EH (cell line): ENCODE measurements around the gene B9D1.

Source experiments
- DNase-seq: peaks from one replicate; pipeline ENCODE4 v3.0.0-alpha.2; 2015; ENCODE audit warnings: low read depth

B9D1 gene, protein sequence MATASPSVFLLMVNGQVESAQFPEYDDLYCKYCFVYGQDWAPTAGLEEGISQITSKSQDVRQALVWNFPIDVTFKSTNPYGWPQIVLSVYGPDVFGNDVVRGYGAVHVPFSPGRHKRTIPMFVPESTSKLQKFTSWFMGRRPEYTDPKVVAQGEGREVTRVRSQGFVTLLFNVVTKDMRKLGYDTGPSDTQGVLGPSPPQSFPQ

DNA sequence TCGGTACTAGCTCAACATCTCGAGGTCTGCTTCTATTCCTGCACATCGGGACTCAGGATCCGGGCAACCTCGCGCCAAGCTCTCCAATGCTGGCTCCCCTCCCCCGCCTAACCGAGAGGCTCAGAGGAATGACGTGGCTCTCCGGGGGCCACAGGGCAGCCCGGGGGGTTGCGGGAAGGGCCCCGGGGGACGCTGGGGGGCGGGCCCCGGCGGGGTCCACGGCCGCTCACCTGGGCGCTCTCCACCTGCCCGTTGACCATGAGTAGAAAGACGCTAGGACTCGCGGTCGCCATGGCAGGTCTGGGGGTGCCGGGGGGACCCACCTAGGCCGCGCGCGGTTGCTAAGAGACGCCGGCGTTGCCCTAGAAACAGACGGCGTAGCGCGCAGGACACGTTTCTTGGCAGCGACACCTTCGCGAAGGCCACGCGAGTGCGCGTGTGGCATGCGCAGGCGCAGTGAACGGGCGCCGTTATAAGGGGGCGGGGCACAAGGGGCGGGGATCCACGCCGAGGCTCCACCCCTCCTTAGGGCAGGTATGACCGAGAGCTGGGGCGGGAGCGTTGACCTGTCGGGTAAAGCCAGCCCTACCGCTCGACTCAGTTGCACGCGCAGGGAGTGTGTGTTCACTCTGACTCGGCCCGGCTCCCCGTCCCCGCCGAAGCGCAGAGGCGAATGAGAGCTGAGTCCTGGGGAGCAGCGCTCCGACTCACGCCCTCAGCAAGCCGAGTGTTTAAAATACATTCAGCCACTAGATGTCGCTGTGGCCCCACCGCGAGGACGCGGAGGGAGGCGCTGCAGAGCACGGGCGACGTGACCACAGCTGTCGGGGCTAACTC lies at the start of gene B9D1:
TSS of gene B9D1 (minus strand) at position 447 of the 837 bp plus-strand sequence. CDS start at position 293, 154 bp downstream.
- DNase-seq = peak; percentile 90

- no peak for DNase-seq
These were observed 49.1 kb upstream of the B9D1 start for GRCh38 chr17:19411631-19412030.

GRCh38 chr17:19410875-19411620 lies 48.5 kb upstream of the B9D1 start, which contains the start of gene RNF112:
Gene RNF112 (plus strand): TSS chr17:19411232. CDS start chr17:19411409, 177 bp downstream.
- DNase-seq = peak; percentile 70

- no peak for DNase-seq
These were observed 47.6 kb upstream of the B9D1 start for GRCh38 chr17:19410091-19410490.

GRCh38 chr17:19409509-19409908 lies 47.0 kb upstream of the B9D1 start:
- peak; percentile 81 for DNase-seq

GRCh38 chr17:19409066-19409465 lies 46.5 kb upstream of the B9D1 start:
- DNase-seq = no peak

- DNase-seq = no peak
These were observed 45.8 kb upstream of the B9D1 start for GRCh38 chr17:19408346-19408710.

GRCh38 chr17:19407601-19408345 lies 45.2 kb upstream of the B9D1 start:
- DNase-seq = no peak

- no peak for DNase-seq
These were observed 42.6 kb upstream of the B9D1 start for GRCh38 chr17:19405114-19405513.

DNA sequence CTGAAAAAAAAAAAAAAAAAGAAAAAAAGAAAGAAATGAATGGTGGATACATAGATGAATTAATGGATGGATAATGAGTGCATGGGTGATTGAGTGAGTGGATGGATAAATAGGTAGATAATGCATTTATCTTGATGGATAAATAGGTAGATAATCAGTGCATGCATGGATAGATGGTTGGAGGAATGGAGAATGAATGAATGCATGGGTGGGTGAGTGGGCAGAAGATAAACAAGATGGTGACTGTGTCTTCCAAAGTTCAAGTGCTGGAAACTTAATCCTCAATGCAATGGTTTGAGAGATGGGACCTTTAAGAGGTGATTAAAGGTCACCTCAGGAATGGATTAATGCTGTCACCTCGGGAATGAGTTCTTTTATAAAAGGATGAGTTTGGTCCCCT lies 41.7 kb upstream of the B9D1 start:
- DNase-seq = no peak

- DNase-seq = no peak
These were observed 40.5 kb upstream of the B9D1 start for GRCh38 chr17:19403021-19403420.

DNA sequence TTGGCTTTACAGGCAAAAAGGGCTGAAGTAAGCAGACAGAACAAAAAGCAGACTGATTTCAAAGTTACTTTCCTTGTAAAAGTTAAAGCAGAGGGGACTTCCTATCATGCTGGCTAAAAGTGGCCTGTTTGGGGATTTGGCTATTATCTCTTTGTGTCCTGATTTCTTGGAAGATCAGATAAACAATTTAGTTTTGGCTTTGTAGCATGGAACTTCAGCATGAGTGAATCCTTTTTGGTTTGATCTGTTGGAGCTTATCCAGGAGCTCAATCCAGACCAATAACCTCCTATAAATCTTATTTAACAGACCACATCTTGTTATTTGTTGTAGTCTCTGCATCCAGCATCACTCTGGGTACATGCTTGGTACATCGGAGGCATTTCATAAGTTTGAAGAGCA lies 39.6 kb upstream of the B9D1 start:
- no peak for DNase-seq

DNA sequence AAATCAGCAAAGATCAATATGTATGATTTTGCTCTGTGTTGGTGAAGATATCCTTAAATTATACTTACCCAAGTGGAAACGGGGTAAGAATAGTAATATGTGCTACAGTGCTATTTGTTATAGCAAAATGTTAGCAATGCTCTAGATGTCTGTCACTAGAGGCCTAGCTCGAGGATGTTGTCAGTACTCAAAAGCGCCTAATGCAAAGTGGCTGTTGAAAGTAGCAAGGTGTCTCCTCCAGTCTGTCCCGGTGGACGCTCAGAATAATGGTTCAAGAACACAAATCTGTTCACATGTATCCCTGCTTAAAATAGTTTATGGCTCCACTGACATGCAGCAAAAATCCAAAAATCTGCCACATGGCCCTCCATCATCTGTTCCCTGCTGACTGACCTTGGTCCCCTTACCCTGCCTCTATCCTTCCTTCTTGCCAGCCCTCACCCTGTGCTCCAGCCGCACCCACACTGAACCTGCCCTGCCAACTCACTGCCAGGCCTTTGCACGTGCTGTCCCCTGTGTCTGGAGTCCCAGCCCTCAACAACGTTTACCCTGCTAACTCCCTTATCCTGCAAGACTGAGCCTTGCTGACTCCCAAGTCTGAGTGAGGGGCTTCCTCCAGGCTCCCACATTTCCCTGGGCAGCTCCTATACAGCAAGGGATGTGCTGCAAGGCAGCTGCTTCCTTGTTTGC lies 38.9 kb upstream of the B9D1 start:
- DNase-seq = no peak

GRCh38 chr17:19399750-19400450 lies 37.4 kb upstream of the B9D1 start:
- DNase-seq = no peak

DNA sequence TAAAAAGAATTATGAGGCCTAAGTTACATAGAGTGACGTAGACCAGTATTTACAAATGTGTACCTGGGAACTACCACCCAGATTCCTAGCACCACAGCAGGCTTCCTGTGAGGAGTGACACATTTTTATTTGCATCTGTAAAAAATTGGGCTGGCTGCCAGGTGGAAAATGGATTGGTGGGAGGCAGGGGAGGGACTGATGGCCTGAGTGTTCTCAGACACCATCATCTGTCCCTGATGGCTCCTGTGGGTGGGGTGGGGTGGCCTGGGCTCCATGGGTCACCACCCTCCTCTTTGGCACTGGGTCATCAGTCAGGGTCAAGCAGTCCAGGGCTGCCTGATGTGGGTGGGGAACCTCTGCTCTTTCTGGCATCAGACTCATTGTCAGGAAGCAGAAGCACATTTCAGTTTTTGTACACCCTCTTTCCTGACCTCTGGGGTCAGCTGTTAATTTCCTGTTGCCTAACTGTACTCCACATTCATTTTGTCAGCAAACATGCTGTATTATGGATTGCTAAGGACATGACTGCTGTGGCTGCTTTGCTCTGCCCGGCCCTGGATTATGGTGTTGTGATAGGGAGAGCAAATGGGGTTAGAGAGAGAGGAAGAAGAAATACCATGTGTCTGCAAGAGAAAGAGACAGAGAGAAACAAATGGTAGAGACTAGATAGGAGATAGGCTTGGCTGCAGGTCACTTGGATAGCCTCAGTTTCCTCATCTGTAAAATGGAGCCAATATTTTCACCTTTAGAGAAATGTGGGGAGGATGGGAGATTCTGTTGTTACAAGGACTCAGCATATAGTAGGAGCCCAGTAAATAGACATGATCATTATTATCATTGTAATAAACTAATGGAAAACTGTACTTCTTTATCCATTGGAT lies 36.0 kb upstream of the B9D1 start:
- DNase-seq = peak; percentile 24

DNA sequence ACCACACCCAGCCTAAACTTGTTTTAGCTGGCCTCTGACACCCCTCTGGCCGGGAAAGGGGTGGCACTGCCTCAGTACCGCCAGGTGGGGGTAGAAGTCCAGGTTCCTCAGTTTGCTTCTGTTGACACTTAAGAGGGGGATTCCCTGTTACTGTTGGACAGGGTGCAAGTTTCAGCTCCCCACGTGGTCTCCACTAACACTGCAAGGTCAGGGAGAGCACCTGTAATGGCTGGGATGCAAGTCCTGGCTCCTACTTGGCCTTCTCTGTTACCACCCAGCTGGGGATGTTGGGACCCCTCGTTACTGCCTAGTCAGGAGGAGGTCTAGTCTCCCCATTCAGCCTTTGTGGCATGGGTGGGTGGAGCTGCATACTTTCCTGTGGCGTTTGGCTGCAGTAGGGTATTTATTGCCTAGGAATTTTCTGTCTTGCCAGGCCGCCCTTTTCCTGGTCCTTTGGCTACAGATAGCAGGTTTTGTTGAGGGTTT lies 35.1 kb upstream of the B9D1 start:
- DNase-seq = peak; percentile 6

- no peak for DNase-seq
These were observed 29.8 kb upstream of the B9D1 start for GRCh38 chr17:19392303-19392702.

GRCh38 chr17:19391432-19391831 lies 28.9 kb upstream of the B9D1 start:
- DNase-seq = no peak

GRCh38 chr17:19390951-19391350 lies 28.4 kb upstream of the B9D1 start:
- DNase-seq = no peak
